IMR-90 (cell line): ENCODE data around the gene TBC1D22A.

Experiments used
- CTCF ChIP-seq: conservative IDR thresholded peaks from 2 replicates; pipeline ENCODE4 v1.5.1; 2012; ENCODE audit warnings: mild to moderate bottlenecking, low read depth, low read length, improper control_type of control experiment
- RAD21 ChIP-seq: IDR thresholded peaks from 2 replicates; pipeline ENCODE4 v1.6.1; 2012; ENCODE audit warnings: low read length, improper control_type of control experiment

- TF ChIP-seq CTCF = no peak
- no peak for TF ChIP-seq RAD21
Measured at GRCh38 chr22:47102648-47103047, 340.2 kb downstream of the TBC1D22A start.
